NCI-H2227 (cell line): ENCODE measurements around the gene SURF1.

ENCODE experiments used
- DNase-seq: peaks from one replicate; lab custom pipeline; 2025; ENCODE audit not compliant: unreplicated experiment; lab: John Stamatoyannopoulos, UW

Gene SURF1

GRCh38 chr9:133366435-133366834, 10.1 kb upstream of the SURF1 start:
- no peak for DNase-seq

- DNase-seq = no peak
Measured at GRCh38 chr9:133362359-133363044, 6.2 kb upstream of the SURF1 start.

GRCh38 chr9:133361507-133362092, 5.3 kb upstream of the SURF1 start:
- DNase-seq = no peak

- no peak for DNase-seq
Measured at GRCh38 chr9:133360400-133361393, 4.4 kb upstream of the SURF1 start.

GRCh38 chr9:133359399-133360175, 3.3 kb upstream of the SURF1 start:
- DNase-seq = peak; percentile 18

GRCh38 chr9:133357656-133358055, 1.4 kb upstream of the SURF1 start:
- DNase-seq = no peak

- no peak for DNase-seq
Measured at GRCh38 chr9:133355881-133356357, 368 bp downstream of the SURF1 start.

GRCh38 chr9:133354766-133355165, 1.5 kb downstream of the SURF1 start:
- DNase-seq = no peak

GRCh38 chr9:133353548-133353947, 2.7 kb downstream of the SURF1 start:
- DNase-seq = no peak

- no peak for DNase-seq
Measured at GRCh38 chr9:133352635-133353340, 3.5 kb downstream of the SURF1 start.

GRCh38 chr9:133351908-133352634, 4.2 kb downstream of the SURF1 start:
- peak; percentile 14 for DNase-seq

GRCh38 chr9:133351526-133351907, 4.8 kb downstream of the SURF1 start:
- no peak for DNase-seq

GRCh38 chr9:133349965-133350616, 6.2 kb downstream of the SURF1 start:
- DNase-seq = no peak

- DNase-seq = no peak
Measured at GRCh38 chr9:133348718-133349573, 7.3 kb downstream of the SURF1 start.

- DNase-seq = peak; percentile 94
Measured at GRCh38 chr9:133347985-133348717, 8.1 kb downstream of the SURF1 start, which contains the start of the genes MED22 and RPL7A. Gene MED22, minus strand, starts transcription at chr9:133348131. Its CDS starts 1,469 bp downstream, at chr9:133346662. Gene RPL7A, plus strand, starts transcription at chr9:133348218. Its CDS starts 26 bp downstream, at chr9:133348244.

GRCh38 chr9:133347515-133347984, 8.7 kb downstream of the SURF1 start:
- peak; percentile 39 for DNase-seq
